Nephron progenitor cell (in vitro differentiated cells): ENCODE measurements around the gene HSD11B1L.

Experiments used
- DNase-seq: peaks from one replicate; pipeline ENCODE4 v3.0.0; 2021
- H3K27ac Mint-ChIP-seq: 2 replicates; pipeline ENCODE4 v1.8.0; 2021; ENCODE audit warnings: mild to moderate bottlenecking, moderate library complexity, mixed read lengths
- H3K27me3 Mint-ChIP-seq: 2 replicates; pipeline ENCODE4 v1.8.0; 2021; ENCODE audit warnings: mild to moderate bottlenecking, low read depth, mixed read lengths; ENCODE audit not compliant: poor library complexity
- H3K36me3 Mint-ChIP-seq: 2 replicates; pipeline ENCODE4 v1.8.0; 2021; ENCODE audit warnings: low read depth, mixed read lengths
- H3K4me1 Mint-ChIP-seq: 2 replicates; pipeline ENCODE4 v1.8.0; 2021; ENCODE audit warnings: mixed read lengths
- H3K4me3 Mint-ChIP-seq: 2 replicates; pipeline ENCODE4 v1.8.0; 2021; ENCODE audit warnings: mild to moderate bottlenecking, moderate library complexity, mixed read lengths
- H3K9me3 Mint-ChIP-seq: 2 replicates; pipeline ENCODE4 v1.8.0; 2021; ENCODE audit warnings: mild to moderate bottlenecking, moderate library complexity, mixed read lengths
- CTCF ChIP-seq: fragments of 200-600 bp; sonication (generic); IDR thresholded peaks from 2 replicates; pipeline ENCODE4 v1.5.0; 2021; ENCODE audit warnings: antibody characterized with exemption

Gene HSD11B1L, protein sequence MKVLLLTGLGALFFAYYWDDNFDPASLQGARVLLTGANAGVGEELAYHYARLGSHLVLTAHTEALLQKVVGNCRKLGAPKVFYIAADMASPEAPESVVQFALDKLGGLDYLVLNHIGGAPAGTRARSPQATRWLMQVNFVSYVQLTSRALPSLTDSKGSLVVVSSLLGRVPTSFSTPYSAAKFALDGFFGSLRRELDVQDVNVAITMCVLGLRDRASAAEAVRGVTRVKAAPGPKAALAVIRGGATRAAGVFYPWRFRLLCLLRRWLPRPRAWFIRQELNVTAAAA

DNA sequence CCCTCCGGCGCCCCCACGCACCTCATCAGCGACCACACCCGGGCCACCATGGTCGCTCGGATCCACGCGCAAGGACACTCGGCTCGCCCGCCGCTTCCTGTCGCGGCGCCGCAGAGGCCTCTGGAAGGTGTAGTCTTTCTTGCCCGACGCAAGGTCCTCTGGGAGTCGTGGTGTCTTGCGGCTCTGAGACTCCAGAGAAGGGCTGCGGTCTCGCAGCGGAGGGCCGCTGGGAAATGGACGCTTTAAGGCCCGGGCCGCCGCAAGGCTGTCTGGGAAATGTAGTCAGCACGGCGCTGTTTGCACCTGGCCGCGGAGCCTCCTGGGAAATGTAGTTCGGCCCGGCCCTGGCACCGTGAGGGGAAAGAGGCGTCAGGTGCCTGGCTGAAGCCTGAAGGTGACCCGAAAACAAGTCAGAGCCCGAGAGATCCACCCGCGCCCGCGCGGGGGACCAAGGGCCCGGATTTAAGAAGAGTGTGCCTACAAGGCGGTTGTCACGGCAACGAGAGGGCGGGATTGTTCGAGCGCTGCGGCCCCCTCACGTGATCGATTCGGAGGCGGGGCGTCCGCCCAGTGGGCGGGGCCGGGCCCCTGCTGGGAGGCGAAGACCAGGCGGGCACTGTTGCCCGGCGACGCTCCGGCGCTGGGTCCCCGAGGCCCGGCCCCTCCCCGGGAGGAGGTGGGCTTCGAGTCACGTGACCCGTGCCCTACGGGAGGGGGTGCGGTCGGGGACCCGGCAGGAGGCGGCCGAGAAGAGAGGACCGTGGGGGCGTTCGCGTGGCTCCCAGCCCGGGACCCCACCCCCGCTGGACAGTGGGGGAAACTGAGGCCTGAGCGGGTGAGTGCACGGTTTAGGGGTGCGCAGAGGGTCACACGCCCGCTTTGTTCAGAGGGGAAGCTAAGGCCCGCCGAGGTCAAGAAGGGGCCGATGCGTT, at the start of gene HSD11B1L, which contains the start of gene MICOS13:
Gene HSD11B1L (plus strand): TSS at position 591 of the 932 bp plus-strand sequence. CDS start 3,806 bp downstream, outside the sequence.
Gene MICOS13 (minus strand): TSS at position 80 of the 932 bp plus-strand sequence. CDS start 30 bp downstream, at position 50.
- TF ChIP-seq CTCF, result no peak
- H3K36me3 Mint-ChIP-seq, result no peaks in the 10 kb centered on the region
- peaks cover 33% of the 10 kb centered on the region for H3K4me1 Mint-ChIP-seq
- peaks cover 4% of the 10 kb centered on the region for H3K27me3 Mint-ChIP-seq
- H3K4me3 Mint-ChIP-seq, result peak within 1 kb of the TSS; percentile 91
- peak; percentile 99 for DNase-seq
- no peaks in the 10 kb centered on the region for H3K9me3 Mint-ChIP-seq
- H3K27ac Mint-ChIP-seq, result peak within 1 kb of the TSS; percentile 99

- peaks cover 3% of the 10 kb centered on the region for H3K27me3 Mint-ChIP-seq
- no peak for TF ChIP-seq CTCF
- no peak for DNase-seq
- H3K4me3 Mint-ChIP-seq, result no peak overlapping the region
- peak overlapping the region; percentile 1 for H3K27ac Mint-ChIP-seq
- H3K36me3 Mint-ChIP-seq, result peaks cover 77% of the 10 kb centered on the region
- H3K9me3 Mint-ChIP-seq, result no peaks in the 10 kb centered on the region
- H3K4me1 Mint-ChIP-seq, result peaks cover 36% of the 10 kb centered on the region
Observed at GRCh38 chr19:5631567-5632240, 49.1 kb upstream of the HSD11B1L start.

GRCh38 chr19:5632241-5632612, 48.6 kb upstream of the HSD11B1L start:
- Mint-ChIP-seq H3K36me3 (peaks cover 76% of the 10 kb centered on the region), H3K27me3 (peaks cover 3% of the 10 kb centered on the region), H3K4me3 (no peak overlapping the region), H3K9me3 (no peaks in the 10 kb centered on the region), H3K4me1 (peaks cover 33% of the 10 kb centered on the region), H3K27ac (peak overlapping the region; percentile 20)
- no peak for TF ChIP-seq CTCF
- no peak for DNase-seq

- Mint-ChIP-seq H3K27me3 (peaks cover 3% of the 10 kb centered on the region), H3K36me3 (peaks cover 74% of the 10 kb centered on the region), H3K4me3 (no peak overlapping the region), H3K27ac (peak overlapping the region; percentile 20), H3K9me3 (no peaks in the 10 kb centered on the region), H3K4me1 (peaks cover 29% of the 10 kb centered on the region)
- no peak for DNase-seq
- no peak for TF ChIP-seq CTCF
Observed at GRCh38 chr19:5632657-5633056, 48.2 kb upstream of the HSD11B1L start.

DNA sequence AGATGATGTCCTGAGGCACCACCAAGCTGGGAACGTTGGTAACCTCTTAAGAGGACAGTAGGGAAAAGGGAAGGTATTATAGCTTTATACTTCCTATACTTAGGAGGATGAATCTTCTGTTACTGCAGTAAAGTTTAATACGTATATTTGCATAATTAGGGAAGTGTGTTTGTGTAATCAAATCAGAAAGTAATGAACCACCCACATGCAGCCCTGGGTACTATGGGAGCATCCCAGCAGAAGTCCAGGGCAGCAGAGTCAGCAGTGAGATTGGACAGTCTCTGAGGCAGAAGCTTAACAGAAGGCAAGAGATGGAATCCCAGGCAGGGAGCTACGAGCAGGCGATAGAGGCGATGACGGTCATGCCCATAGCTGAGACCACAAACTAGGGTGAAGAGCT, 45.4 kb upstream of the HSD11B1L start:
- no peaks in the 10 kb centered on the region for H3K9me3 Mint-ChIP-seq
- peak overlapping the region; percentile 62 for H3K27ac Mint-ChIP-seq
- H3K4me1 Mint-ChIP-seq, result peaks cover 18% of the 10 kb centered on the region
- H3K27me3 Mint-ChIP-seq, result no peaks in the 10 kb centered on the region
- no peak overlapping the region for H3K4me3 Mint-ChIP-seq
- peaks cover 61% of the 10 kb centered on the region for H3K36me3 Mint-ChIP-seq
- TF ChIP-seq CTCF, result no peak
- DNase-seq, result no peak
